Fibroblast of gingiva (primary cell): ENCODE measurements around the gene ASCL5.

Experiments
- DNase-seq: peaks from one replicate; pipeline ENCODE4 v3.0.0-alpha.2; 2011; ENCODE audit warnings: low read depth

ASCL5 gene

GRCh38 chr1:201110616-201111015 is 16.4 kb downstream of the ASCL5 start:
- DNase-seq: no peak

- no peak for DNase-seq
Measured at GRCh38 chr1:201110138-201110537, 16.8 kb downstream of the ASCL5 start.

GRCh38 chr1:201109651-201110050 is 17.3 kb downstream of the ASCL5 start:
- DNase-seq: no peak

- no peak for DNase-seq
Measured at GRCh38 chr1:201108614-201109013, 18.4 kb downstream of the ASCL5 start.

GRCh38 chr1:201105688-201106087 is 21.3 kb downstream of the ASCL5 start:
- no peak for DNase-seq

GRCh38 chr1:201104141-201104540 is 22.8 kb downstream of the ASCL5 start:
- no peak for DNase-seq

- no peak for DNase-seq
Measured at GRCh38 chr1:201103666-201104065, 23.3 kb downstream of the ASCL5 start.

- DNase-seq: no peak
Measured at GRCh38 chr1:201100169-201100930, 26.6 kb downstream of the ASCL5 start.

GRCh38 chr1:201098992-201099677 is 27.8 kb downstream of the ASCL5 start:
- no peak for DNase-seq

- no peak for DNase-seq
Measured at GRCh38 chr1:201096977-201097856, 29.8 kb downstream of the ASCL5 start.

GRCh38 chr1:201096041-201096461 is 30.9 kb downstream of the ASCL5 start:
- no peak for DNase-seq

- DNase-seq: no peak
Measured at GRCh38 chr1:201095581-201095980, 31.4 kb downstream of the ASCL5 start.

- DNase-seq: no peak
Measured at GRCh38 chr1:201094832-201095231, 32.2 kb downstream of the ASCL5 start.

- no peak for DNase-seq
Measured at GRCh38 chr1:201093962-201094361, 33.0 kb downstream of the ASCL5 start.

- DNase-seq: no peak
Measured at GRCh38 chr1:201093561-201093960, 33.4 kb downstream of the ASCL5 start.

- DNase-seq: no peak
Measured at GRCh38 chr1:201092738-201093137, 34.2 kb downstream of the ASCL5 start.

GRCh38 chr1:201091256-201091655 is 35.7 kb downstream of the ASCL5 start:
- DNase-seq: no peak

GRCh38 chr1:201090541-201090940 is 36.4 kb downstream of the ASCL5 start:
- peak; percentile 42 for DNase-seq

- DNase-seq: no peak
Measured at GRCh38 chr1:201089596-201089995, 37.4 kb downstream of the ASCL5 start.

- DNase-seq: no peak
Measured at GRCh38 chr1:201088901-201089525, 38.0 kb downstream of the ASCL5 start.

- no peak for DNase-seq
Measured at GRCh38 chr1:201088395-201088794, 38.6 kb downstream of the ASCL5 start.
